ENCODE measurements around the gene PTCH2.

- TF ChIP-seq CTCF (IDR thresholded peaks at IDR 0.05) (no peak), POLR2A (IDR thresholded peaks at IDR 0.05) (peak in 1 of 4 donors; percentile 60)
These were observed 33.8 kb downstream of the PTCH2 start for GRCh38 chr1:44808938-44809917.
